ENCODE results near the gene MYO5B. TPM values are rescaled to one million over a fixed set of nuclear protein-coding genes. Genes with fewer than 3 reads are reported as not detected.
"Not testable (repeated sequence)": the region's sequence is repeated elsewhere in the genome, so short reads cannot be mapped to it uniquely, and the experiment has no call there.

The MYO5B gene
- total and polyA plus RNA-seq, 9 of the 15 experiments (the other 6 are each of a cell fraction or from before 2014, with no cell fraction given), result 0.07 to 0.42 (median 0.28) TPM

GRCh38 chr18:49837889-49838288 lies 357.1 kb downstream of the MYO5B start (continued):
- TF ChIP-seq ZNF407 (IDR thresholded peaks at IDR 0.05; ENCODE audit: low read depth), result no peak
- TF ChIP-seq, protein P1, sequence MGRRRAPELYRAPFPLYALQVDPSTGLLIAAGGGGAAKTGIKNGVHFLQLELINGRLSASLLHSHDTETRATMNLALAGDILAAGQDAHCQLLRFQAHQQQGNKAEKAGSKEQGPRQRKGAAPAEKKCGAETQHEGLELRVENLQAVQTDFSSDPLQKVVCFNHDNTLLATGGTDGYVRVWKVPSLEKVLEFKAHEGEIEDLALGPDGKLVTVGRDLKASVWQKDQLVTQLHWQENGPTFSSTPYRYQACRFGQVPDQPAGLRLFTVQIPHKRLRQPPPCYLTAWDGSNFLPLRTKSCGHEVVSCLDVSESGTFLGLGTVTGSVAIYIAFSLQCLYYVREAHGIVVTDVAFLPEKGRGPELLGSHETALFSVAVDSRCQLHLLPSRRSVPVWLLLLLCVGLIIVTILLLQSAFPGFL (CRISPR knock-in tag; IDR thresholded peaks at IDR 0.05), result no peak
- no peak for TF ChIP-seq SMAD1 (IDR thresholded peaks at IDR 0.05; ENCODE audit: low read depth, low read length, partially characterized antibody)
- TF ChIP-seq CREBBP (IDR thresholded peaks at IDR 0.05; ENCODE audit: low read depth, low read length), result no peak
- no peak for TF ChIP-seq CAMTA2 (CRISPR knock-in tag; conservative IDR thresholded peaks at IDR 0.05)
- TF ChIP-seq SP1 (CRISPR knock-in tag; IDR thresholded peaks at IDR 0.05), result no peak
- TF ChIP-seq DIDO1 (tag; IDR thresholded peaks at IDR 0.05; ENCODE audit: low read depth), result no peak

GRCh38 chr18:49837316-49837835 lies 357.6 kb downstream of the MYO5B start:
- DNase-seq (ENCODE audit: extremely low read depth in 1 of 4, low spot score in 3 of 4); FAIRE-seq; POLR2A ChIA-PET; H3K9me1 ChIP-seq (ENCODE audit: control insufficient read depth, insufficient read depth, low read length); H3K79me2 ChIP-seq (ENCODE audit: control insufficient read depth, insufficient read depth, low read length); BruUV-seq (replicated peaks); H3K27me3 ChIP-seq (ENCODE audit: control insufficient read depth in 2 of 2, insufficient read depth in 2 of 2, low read length in 2 of 2); ATAC-seq; H3K9me3 ChIP-seq (replicated peaks; ENCODE audit: control insufficient read depth, insufficient read depth, low read depth, low read length); H3K4me3 ChIP-seq; H3K27ac ChIP-seq (ENCODE audit: extremely low read depth, low read depth, low read length); CTCF ChIA-PET (ENCODE audit: low intra/inter-chr PET ratio); H3K4me1 ChIP-seq (replicated peaks in 1 of 2; ENCODE audit: control insufficient read depth in 2 of 2, insufficient read depth in 2 of 2, low read length in 2 of 2); H3K9ac ChIP-seq (ENCODE audit: insufficient read depth in 1 of 2, low read depth in 2 of 2, low read length in 2 of 2); intact Hi-C loops (cut with micrococcal nuclease); H4K20me1 ChIP-seq (replicated peaks; ENCODE audit: control insufficient read depth, insufficient read depth, low read length); H2AFZ ChIP-seq (ENCODE audit: low read depth, low read length); H3K36me3 ChIP-seq (ENCODE audit: control insufficient read depth, insufficient read depth, low read length); H3K4me2 ChIP-seq (ENCODE audit: insufficient read depth, low read length); in situ Hi-C loops (cut with MboI): not testable (repeated sequence)
- WGBS (ENCODE audit: insufficient coverage, low coverage, missing lambda C conversion rate), result 47% methylated on average over 8 of the region's 9 CpGs
